ENCODE data around the gene NAT16.

Gene NAT16

GRCh38 chr7:101180130-101180755 lies at the start of gene NAT16:
Gene NAT16 (minus strand): TSS chr7:101180293. CDS start chr7:101174807, 5,486 bp downstream.
- no peak for DNase-seq

GRCh38 chr7:101226721-101227120 lies 46.6 kb upstream of the NAT16 start:
- no peak for DNase-seq

GRCh38 chr7:101225650-101226049 lies 45.6 kb upstream of the NAT16 start:
- no peak for DNase-seq

GRCh38 chr7:101223528-101223927 lies 43.4 kb upstream of the NAT16 start:
- DNase-seq, result no peak

GRCh38 chr7:101222275-101222830 lies 42.3 kb upstream of the NAT16 start:
- no peak for DNase-seq

GRCh38 chr7:101220295-101220694 lies 40.2 kb upstream of the NAT16 start:
- no peak for DNase-seq

GRCh38 chr7:101218236-101219125 lies 38.4 kb upstream of the NAT16 start:
- DNase-seq, result no peak

GRCh38 chr7:101217388-101218235 lies 37.5 kb upstream of the NAT16 start, which contains the start of the genes PLOD3 and ZNHIT1:
Gene PLOD3 (minus strand): TSS chr7:101217581. CDS start chr7:101217274, 307 bp downstream.
Gene ZNHIT1 (plus strand): TSS chr7:101218165. CDS start chr7:101218196, 31 bp downstream.
- DNase-seq, result peak; percentile 99 to 100 (median 100)

- DNase-seq, result no peak
These were observed 36.8 kb upstream of the NAT16 start for GRCh38 chr7:101216860-101217387.

- DNase-seq, result peak; percentile 52 to 64 (median 54)
These were observed 36.1 kb upstream of the NAT16 start for GRCh38 chr7:101216001-101216859.

- no peak for DNase-seq
These were observed 31.9 kb upstream of the NAT16 start for GRCh38 chr7:101212014-101212413.

- DNase-seq, result no peak
These were observed 31.4 kb upstream of the NAT16 start for GRCh38 chr7:101211501-101211900.

- DNase-seq, result no peak
These were observed 30.1 kb upstream of the NAT16 start for GRCh38 chr7:101210143-101210542.

GRCh38 chr7:101208794-101209193 lies 28.7 kb upstream of the NAT16 start:
- no peak for DNase-seq

GRCh38 chr7:101207459-101207858 lies 27.4 kb upstream of the NAT16 start:
- no peak for DNase-seq

- no peak for DNase-seq
These were observed 26.6 kb upstream of the NAT16 start for GRCh38 chr7:101206665-101207042.

- no peak for DNase-seq
These were observed 26.0 kb upstream of the NAT16 start for GRCh38 chr7:101205901-101206664.

GRCh38 chr7:101203740-101204738 lies 23.9 kb upstream of the NAT16 start:
- peak; percentile 58 to 69 (median 69) for DNase-seq

- DNase-seq, result no peak
These were observed 22.5 kb upstream of the NAT16 start for GRCh38 chr7:101202603-101202918.

Measured in suppressor macrophage treated with lipopolysaccharide for 1 hour (primary cell).